Measurements from ENCODE around the gene GATA5. TPM values are rescaled to one million over a fixed set of nuclear protein-coding genes. Genes with fewer than 3 reads are reported as not detected.

Gene GATA5
- total and polyA plus RNA-seq, 2 donors (not counting 3 experiments of a cell fraction or from before 2014, with no cell fraction given): not detected

GRCh38 chr20:62422636-62423325 is 53.0 kb downstream of the GATA5 start:
- H3K79me2 ChIP-seq (ENCODE audit: control insufficient read depth, insufficient read depth, low read length): no peaks in the 10 kb centered on the region
- no TSS peak for BruUV-seq (replicated peaks)
- H3K9me3 ChIP-seq (replicated peaks; ENCODE audit: control insufficient read depth, insufficient read depth, low read length): no peaks in the 10 kb centered on the region
- FAIRE-seq: no peak
- TF ChIP-seq GATA2 (IDR thresholded peaks at IDR 0.05; ENCODE audit: insufficient read depth, insufficient read length, low read depth, low read length) (no peak), POLR2A (IDR thresholded peaks at IDR 0.05; ENCODE audit: low read depth, low read length) (no peak), FOS (IDR thresholded peaks at IDR 0.05; ENCODE audit: borderline replicate concordance, insufficient read depth, low read length) (no peak), EZH2 (IDR thresholded peaks at IDR 0.05; ENCODE audit: borderline replicate concordance, low read depth, low read length, severe bottlenecking) (no peak), CTCF (IDR thresholded peaks at IDR 0.05; ENCODE audit: extremely low read depth in 1 of 2, insufficient read depth in 1 of 2, low read depth in 1 of 2, low read length in 2 of 2) (no peak)
- H3K9me1 ChIP-seq (replicated peaks; ENCODE audit: control insufficient read depth, extremely low read depth, insufficient read depth, low read length): no peaks in the 10 kb centered on the region
- H3K4me3 ChIP-seq (replicated peaks in 1 of 3; ENCODE audit: insufficient read depth in 1 of 3, low read depth in 1 of 3, low read length in 3 of 3): no peak overlapping the region
- no peaks in the 10 kb centered on the region for H3K36me3 ChIP-seq (ENCODE audit: control insufficient read depth in 2 of 2, extremely low read depth in 1 of 2, insufficient read depth in 2 of 2, low read length in 2 of 2)
- no peak overlapping the region for H3K27ac ChIP-seq (ENCODE audit: insufficient read depth, low read depth, low read length)
- no peak overlapping the region for H3K4me2 ChIP-seq (ENCODE audit: insufficient read depth, low read length)
- H4K20me1 ChIP-seq (replicated peaks; ENCODE audit: control insufficient read depth, extremely low read depth, insufficient read depth, low read length): no peaks in the 10 kb centered on the region
- intact Hi-C loops (cut with micrococcal nuclease) (no loop called here), dilution Hi-C loops (cut with MboI; ENCODE audit: extremely low pct_ligation_motif_present, low sequenced_read_pairs) (no loop called here)
- H3K27me3 ChIP-seq (ENCODE audit: control insufficient read depth in 2 of 2, insufficient read depth in 2 of 2, low read length in 2 of 2): no peaks in the 10 kb centered on the region
- H3K9ac ChIP-seq (replicated peaks; ENCODE audit: extremely low read depth, insufficient read depth, low read length): no peak overlapping the region
- no peak overlapping the region for H2AFZ ChIP-seq (ENCODE audit: low read depth, low read length)
- DNase-seq (ENCODE audit: low read depth, low spot score): no peak
- no peaks in the 10 kb centered on the region for H3K4me1 ChIP-seq (ENCODE audit: control insufficient read depth, extremely low read depth, insufficient read depth, low read length)
- CTCF ChIA-PET: interaction anchor here (1.2 kb wide), 1 partner anchor 13 kb away, joined by 3 read pairs; no protein-coding TSS in a partner anchor
- POLR2A ChIA-PET: no interaction called here

DNA sequence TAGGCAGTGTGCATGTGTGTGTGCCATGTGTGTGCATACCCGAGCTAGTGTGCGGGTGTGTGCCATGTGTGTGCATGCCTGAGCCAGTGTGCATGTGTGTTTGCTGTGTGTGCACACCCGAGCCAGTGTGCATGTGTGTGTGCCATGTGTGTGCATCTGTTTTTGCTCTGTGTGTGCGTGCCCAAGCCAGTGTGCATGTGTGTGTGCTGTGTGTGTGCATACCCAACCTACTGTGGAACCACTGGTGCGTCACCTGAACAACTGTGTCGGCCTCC is 54.1 kb downstream of the GATA5 start:
- H2AFZ ChIP-seq (ENCODE audit: low read depth, low read length): no peak overlapping the region

More for the DNA sequence above, 54.1 kb downstream of the GATA5 start:
- Histone ChIP-seq H4K20me1 (replicated peaks; ENCODE audit: control insufficient read depth, extremely low read depth, insufficient read depth, low read length) (no peaks in the 10 kb centered on the region), H3K36me3 (ENCODE audit: control insufficient read depth in 2 of 2, extremely low read depth in 1 of 2, insufficient read depth in 2 of 2, low read length in 2 of 2) (no peaks in the 10 kb centered on the region), H3K9me1 (replicated peaks; ENCODE audit: control insufficient read depth, extremely low read depth, insufficient read depth, low read length) (no peaks in the 10 kb centered on the region), H3K4me2 (ENCODE audit: insufficient read depth, low read length) (no peak overlapping the region), H3K9ac (replicated peaks; ENCODE audit: extremely low read depth, insufficient read depth, low read length) (no peak overlapping the region), H3K4me3 (replicated peaks in 1 of 3; ENCODE audit: insufficient read depth in 1 of 3, low read depth in 1 of 3, low read length in 3 of 3) (no peak overlapping the region), H3K27me3 (ENCODE audit: control insufficient read depth in 2 of 2, insufficient read depth in 2 of 2, low read length in 2 of 2) (no peaks in the 10 kb centered on the region), H3K79me2 (ENCODE audit: control insufficient read depth, insufficient read depth, low read length) (no peaks in the 10 kb centered on the region), H3K9me3 (replicated peaks; ENCODE audit: control insufficient read depth, insufficient read depth, low read length) (no peaks in the 10 kb centered on the region), H3K4me1 (ENCODE audit: control insufficient read depth, extremely low read depth, insufficient read depth, low read length) (no peaks in the 10 kb centered on the region), H3K27ac (ENCODE audit: insufficient read depth, low read depth, low read length) (no peak overlapping the region)
- no peak for DNase-seq (ENCODE audit: low read depth, low spot score)
- FAIRE-seq: no peak
- intact Hi-C loops (cut with micrococcal nuclease) (no loop called here), dilution Hi-C loops (cut with MboI; ENCODE audit: extremely low pct_ligation_motif_present, low sequenced_read_pairs) (no loop called here)
- TF ChIP-seq POLR2A (IDR thresholded peaks at IDR 0.05; ENCODE audit: low read depth, low read length): no peak
- no peak for TF ChIP-seq JUN (IDR thresholded peaks at IDR 0.05; ENCODE audit: borderline replicate concordance, insufficient read depth, insufficient read length, low read depth)
- TF ChIP-seq CTCF (IDR thresholded peaks at IDR 0.05; ENCODE audit: extremely low read depth in 1 of 2, insufficient read depth in 1 of 2, low read depth in 1 of 2, low read length in 2 of 2): no peak
- TF ChIP-seq, protein P1, sequence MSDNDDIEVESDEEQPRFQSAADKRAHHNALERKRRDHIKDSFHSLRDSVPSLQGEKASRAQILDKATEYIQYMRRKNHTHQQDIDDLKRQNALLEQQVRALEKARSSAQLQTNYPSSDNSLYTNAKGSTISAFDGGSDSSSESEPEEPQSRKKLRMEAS (IDR thresholded peaks at IDR 0.05; ENCODE audit: insufficient read depth, insufficient read length): no peak
- no peak for TF ChIP-seq EZH2 (IDR thresholded peaks at IDR 0.05; ENCODE audit: borderline replicate concordance, low read depth, low read length, severe bottlenecking)
- TF ChIP-seq GATA2 (IDR thresholded peaks at IDR 0.05; ENCODE audit: insufficient read depth, insufficient read length, low read depth, low read length): no peak
- TF ChIP-seq FOS (IDR thresholded peaks at IDR 0.05; ENCODE audit: borderline replicate concordance, insufficient read depth, low read length): no peak
- no peak for TF ChIP-seq MYC (IDR thresholded peaks at IDR 0.05; ENCODE audit: low read depth, low read length)
- no TSS peak for BruUV-seq (replicated peaks)
- POLR2A ChIA-PET: no interaction called here
- CTCF ChIA-PET: no interaction called here

Measured in endothelial cell of umbilical vein (primary cell).